Activated T-cell treated with anti-CD3 and anti-CD28 coated beads, Interleukin-2, amount 50 U/mL, for 1 hour (primary cell): ENCODE measurements around the gene RB1.
"Not testable (repeated sequence)": the region's sequence is repeated elsewhere in the genome, so short reads cannot be mapped to it uniquely, and the experiment has no call there.

ENCODE experiments used
- DNase-seq: peaks from one replicate; pipeline ENCODE4 v3.0.0-alpha.2; 2020

Gene RB1

DNA sequence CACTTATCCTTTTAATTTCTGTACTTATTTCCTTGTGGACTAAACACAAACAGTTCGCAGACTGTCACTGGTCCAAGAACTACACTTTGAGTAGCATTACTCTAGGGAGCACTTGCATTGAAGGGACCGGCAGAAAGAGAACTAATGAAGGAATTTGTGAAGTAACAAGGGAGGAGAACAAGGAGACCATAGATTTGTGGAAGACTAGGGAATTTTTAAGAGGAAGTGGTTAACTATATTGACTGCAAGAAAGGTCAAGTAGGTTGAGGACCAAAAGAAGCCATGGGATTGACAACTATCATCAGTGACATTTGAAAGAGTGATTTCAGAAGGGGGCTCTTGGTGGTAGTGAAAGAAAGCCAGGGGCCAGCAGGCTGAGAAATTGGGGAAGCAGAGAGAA, 4.0 kb upstream of the RB1 start:
- no peak for DNase-seq

- DNase-seq, result no peak
These were observed 636 bp upstream of the RB1 start for GRCh38 chr13:48302871-48303358.

GRCh38 chr13:48304143-48304876, 759 bp downstream of the RB1 start:
- peak; percentile 45 for DNase-seq

DNA sequence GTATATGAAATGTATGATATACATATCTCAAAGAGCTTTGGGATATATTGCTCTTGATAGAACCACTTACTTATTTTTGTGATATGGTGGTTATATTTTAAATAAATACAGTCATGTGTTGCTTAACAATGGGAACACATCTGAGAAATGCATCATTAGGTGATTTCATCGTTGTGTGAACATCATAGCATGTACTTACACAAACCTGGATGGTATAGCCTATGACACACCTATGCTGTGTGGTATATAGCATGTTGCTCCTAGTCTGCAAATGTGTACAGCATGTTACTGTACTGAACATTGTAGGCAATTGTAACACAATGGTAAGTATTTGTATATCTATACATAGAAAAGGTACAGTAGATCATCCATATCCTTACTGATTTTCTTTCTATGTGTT, 7.7 kb downstream of the RB1 start:
- DNase-seq, result no peak

GRCh38 chr13:48315969-48316650, 12.6 kb downstream of the RB1 start:
- DNase-seq, result no peak

- DNase-seq, result no peak
These were observed 13.4 kb downstream of the RB1 start for GRCh38 chr13:48316826-48317510.

DNA sequence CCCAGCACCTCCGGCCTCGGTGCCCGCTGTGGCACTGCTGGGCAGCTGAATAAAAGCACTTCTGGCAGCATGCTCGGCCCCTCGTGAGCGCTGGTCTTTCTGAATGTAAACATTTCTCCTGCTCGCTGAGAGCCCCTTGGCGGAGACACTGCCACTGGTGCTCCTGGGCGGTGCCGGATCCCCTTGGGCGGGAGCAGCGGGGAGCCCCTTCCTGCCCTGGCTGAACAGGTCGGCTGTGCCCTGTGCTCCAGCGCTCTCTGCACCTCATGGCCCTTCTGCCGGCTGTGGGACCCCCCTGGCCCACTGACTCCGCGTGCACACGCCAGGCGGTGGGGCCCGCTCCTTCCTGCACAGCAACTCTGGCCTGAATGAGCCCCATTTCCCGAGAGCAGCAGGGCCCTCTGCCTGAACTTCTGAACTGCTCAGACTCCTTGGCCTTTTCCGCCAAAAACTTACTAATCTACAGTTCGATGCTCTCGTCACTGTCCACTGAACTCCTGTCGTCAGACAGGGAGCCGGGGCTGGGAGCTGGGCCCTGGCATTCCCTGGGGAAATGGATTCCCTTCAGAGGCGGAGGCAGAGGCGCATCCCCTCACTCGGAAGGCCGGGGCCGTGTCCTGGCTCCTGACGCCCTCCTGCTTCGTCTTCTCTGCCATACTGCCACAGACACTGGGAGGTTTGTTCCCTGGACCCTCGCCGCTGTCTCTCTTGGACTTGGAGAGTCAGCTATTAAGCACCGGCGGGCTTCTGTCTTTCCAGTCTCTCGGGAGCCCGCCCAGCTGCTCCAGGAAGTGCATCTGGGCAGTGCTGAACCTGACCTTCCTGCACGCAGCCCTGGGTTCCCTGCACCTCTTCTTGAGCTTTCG, 14.2 kb downstream of the RB1 start:
- no peak for DNase-seq

GRCh38 chr13:48318377-48318811, 14.8 kb downstream of the RB1 start:
- DNase-seq, result peak; percentile 38

- DNase-seq, result peak; percentile 34
These were observed 15.4 kb downstream of the RB1 start for GRCh38 chr13:48318821-48319511.

DNA sequence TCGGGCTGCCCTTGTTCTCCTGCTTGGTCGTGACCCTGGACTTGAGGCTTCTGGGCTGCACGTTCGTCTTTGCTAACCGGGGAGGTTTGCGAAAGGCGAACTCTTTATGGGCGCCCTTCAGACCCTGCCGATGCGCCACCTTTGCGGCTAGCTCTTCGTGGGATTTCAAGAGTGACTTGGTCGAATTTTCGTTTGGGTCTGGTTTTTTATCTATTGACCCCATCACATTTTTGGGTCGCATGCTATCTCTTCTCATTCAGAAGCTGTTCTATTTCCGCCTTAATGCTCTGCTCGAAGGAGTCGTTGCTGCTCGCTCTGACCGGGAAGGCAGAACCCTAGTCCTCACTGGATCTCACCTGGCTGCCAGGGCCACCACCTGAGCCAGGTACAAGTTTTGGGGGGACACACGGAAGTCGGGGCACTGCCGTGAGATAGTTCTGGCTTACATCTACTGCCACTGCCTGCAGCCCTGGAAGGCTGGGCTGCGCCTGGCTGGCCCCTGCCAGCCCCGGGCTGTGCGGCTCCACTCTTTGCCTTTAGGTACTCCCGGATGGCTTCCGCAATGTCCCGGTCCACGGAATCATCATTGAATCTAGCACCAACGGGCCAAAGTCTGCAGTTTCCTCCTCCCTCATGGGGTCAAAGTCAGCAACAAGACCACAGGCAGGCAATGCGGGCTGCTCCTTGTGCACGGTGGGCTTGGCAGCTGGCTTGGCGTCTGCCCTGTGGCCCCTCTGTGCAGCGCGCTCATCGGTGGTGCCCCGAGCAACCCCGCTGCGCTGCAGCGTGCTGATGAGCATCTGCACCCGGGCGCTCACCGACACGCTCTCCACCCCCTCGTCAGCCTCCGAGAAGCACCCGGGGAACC, 16.2 kb downstream of the RB1 start:
- DNase-seq, result peak; percentile 36

DNA sequence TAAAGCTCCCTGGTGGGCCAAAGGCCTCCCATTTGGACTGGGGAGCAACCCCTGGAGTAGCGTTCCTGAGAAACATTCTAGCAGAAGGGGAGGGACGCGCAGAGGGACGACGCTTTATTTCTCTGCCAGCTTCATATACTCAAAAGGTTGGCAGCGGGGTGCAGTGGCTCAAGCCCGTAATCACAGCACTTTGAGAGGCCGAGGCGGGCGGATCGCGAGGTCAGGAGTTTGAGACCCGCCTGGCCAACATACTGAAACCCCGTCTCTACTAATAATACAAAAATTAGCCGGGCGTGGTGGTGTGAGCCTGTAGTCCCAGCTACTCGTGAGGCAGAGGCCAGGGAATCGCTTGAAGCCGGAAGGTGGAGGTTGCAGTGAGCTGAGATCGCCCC, 16.8 kb downstream of the RB1 start:
- no peak for DNase-seq

GRCh38 chr13:48320891-48321510, 17.4 kb downstream of the RB1 start:
- no peak for DNase-seq

DNA sequence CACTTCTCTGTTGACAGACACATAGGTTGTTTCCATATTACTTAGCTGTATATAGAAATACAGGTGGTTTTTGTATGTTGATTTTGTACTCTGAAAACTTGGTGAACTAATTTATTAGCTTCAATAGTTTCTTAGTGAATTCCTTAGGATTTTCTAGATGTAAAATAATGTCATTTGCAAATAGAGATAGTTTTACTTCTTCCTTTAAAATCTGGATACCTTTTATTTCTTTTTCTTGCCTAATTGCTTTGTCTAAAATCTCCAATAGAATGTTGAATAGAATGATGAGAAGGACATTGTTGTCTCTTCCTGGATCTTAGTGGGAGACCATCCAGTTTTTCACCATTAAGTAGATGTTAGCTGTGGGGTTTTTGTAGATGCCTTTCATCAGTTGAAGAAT, 18.7 kb downstream of the RB1 start:
- no peak for DNase-seq

DNA sequence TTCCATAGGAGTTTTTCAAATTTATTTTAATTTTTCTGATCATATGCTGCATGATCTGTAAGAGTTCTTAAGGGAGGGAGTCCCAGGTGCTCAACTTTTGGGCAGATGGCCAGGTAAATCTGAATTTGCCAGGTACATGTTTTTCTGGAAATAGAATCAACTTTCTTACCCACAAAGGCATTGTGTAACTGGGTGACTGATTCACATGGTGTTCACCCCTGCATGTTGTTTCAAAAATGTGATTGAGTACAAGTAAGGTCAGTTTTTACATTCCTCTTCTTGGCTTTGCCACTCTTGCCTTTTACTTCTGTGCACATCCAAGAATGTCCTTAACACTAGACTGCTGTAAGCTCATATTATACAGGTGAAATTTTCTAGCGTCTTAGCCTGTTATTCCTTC, 30.4 kb downstream of the RB1 start:
- no peak for DNase-seq

GRCh38 chr13:48334534-48335127, 31.1 kb downstream of the RB1 start:
- no peak for DNase-seq

- DNase-seq, result not testable (repeated sequence)
These were observed 35.6 kb downstream of the RB1 start for GRCh38 chr13:48339198-48339597.

- no peak for DNase-seq
These were observed 40.7 kb downstream of the RB1 start for GRCh38 chr13:48344264-48344663.

DNA sequence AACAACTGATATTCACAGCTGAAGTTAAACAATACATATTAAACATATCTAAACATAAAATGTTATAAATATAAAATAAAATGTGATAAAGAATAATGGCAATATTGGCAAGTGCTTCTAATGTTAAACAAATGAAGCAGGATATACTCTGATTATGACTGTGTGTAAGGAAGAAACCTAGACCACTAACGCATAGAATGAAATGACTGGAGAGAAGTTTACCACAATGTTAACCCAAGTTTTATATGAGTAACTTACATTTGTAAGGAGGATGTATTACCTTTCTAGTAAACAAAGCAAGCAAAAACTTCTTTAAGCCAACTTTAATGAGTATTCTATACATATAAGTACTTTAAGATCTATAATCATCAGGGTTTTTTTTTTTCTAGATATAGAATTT, 43.0 kb downstream of the RB1 start:
- no peak for DNase-seq

GRCh38 chr13:48349525-48349924, 46.0 kb downstream of the RB1 start:
- DNase-seq, result no peak

DNA sequence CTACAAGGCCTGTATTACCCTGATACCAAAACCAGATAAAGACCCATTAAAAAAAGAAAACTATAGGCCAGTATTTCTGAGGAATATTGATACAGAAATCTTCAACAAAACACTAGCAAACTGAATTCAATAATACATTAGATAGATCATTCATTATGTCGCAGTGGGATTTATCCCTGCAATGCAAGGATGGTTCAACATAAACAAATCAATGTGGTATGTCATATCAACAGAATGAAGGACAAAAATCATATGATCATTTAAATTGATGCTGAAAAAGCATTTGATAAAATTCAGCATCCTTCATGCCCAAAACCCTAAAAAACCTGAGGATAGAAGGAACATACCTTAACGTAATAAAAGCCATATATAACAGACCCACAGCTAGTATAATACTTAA, 50.0 kb downstream of the RB1 start:
- no peak for DNase-seq
